ENCODE data around the gene SCYGR6. TPM values are rescaled to one million over a fixed set of nuclear protein-coding genes. Genes with fewer than 3 reads are reported as not detected.

SCYGR6 gene
- total RNA-seq, 1 donor from 2014 or later, result not detected

DNA sequence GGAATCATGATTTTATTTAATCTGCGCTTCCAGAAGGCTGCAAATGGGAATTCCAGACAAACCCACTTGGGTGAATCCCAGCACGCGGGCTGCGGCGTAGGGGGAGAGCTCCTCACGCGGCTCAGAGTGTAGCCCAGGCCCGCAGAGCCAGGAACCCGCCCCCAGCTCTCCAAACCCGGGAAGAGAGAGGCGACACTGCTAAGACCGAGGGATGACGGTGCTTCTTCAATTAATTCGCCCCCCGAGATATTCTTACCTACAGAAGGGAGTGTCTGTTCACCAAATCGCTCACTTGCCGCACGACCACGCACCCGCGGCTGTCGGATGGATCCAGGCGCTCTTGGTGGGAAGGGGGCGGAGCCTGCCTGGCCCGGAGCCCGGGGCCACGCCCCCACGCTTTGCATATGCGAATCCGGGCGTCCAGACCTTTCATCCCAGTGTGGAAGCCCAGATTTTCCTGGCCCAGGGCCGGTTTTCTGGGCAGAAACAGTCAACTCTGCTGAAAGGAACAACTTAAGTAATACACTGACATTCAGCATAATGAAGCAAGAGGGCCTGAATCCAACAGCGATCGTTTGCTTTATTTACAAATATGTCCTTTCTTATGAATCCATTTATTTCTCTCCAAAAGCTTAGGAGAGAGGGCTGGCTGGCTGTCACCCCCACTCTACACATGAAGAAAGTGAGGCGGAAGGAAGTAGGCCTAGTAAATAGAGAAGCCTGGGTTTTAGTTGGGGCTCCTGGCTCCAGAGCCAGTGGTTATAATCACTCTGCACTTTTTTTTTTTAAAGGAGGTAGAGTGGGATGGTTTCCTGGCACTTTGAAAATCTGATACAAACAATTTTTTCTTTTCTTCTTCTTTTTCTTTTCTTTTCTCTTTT, 6.6 kb downstream of the SCYGR6 start, which contains the start of gene SLC19A3:
TSS of gene SLC19A3 (minus strand) at position 342 of the 881 bp plus-strand sequence. CDS start 15,710 bp downstream, outside the sequence.
- peak within 1 kb of the TSS; percentile 25 for H3K4me3 ChIP-seq (ENCODE audit: low read depth, low read length)
- TF ChIP-seq, protein P1, sequence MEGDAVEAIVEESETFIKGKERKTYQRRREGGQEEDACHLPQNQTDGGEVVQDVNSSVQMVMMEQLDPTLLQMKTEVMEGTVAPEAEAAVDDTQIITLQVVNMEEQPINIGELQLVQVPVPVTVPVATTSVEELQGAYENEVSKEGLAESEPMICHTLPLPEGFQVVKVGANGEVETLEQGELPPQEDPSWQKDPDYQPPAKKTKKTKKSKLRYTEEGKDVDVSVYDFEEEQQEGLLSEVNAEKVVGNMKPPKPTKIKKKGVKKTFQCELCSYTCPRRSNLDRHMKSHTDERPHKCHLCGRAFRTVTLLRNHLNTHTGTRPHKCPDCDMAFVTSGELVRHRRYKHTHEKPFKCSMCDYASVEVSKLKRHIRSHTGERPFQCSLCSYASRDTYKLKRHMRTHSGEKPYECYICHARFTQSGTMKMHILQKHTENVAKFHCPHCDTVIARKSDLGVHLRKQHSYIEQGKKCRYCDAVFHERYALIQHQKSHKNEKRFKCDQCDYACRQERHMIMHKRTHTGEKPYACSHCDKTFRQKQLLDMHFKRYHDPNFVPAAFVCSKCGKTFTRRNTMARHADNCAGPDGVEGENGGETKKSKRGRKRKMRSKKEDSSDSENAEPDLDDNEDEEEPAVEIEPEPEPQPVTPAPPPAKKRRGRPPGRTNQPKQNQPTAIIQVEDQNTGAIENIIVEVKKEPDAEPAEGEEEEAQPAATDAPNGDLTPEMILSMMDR (IDR thresholded peaks at IDR 0.05; ENCODE audit: insufficient read depth, low read length, severe bottlenecking), result no peak
- DNase-seq (ENCODE audit: low read depth) (peak; percentile 69), FAIRE-seq (no peak)
- no peaks in the 10 kb centered on the region for H3K36me3 ChIP-seq (ENCODE audit: control insufficient read depth, insufficient read depth, low read length)
- H3K27me3 ChIP-seq (ENCODE audit: control insufficient read depth, insufficient read depth, low read length), result no peaks in the 10 kb centered on the region

DNA sequence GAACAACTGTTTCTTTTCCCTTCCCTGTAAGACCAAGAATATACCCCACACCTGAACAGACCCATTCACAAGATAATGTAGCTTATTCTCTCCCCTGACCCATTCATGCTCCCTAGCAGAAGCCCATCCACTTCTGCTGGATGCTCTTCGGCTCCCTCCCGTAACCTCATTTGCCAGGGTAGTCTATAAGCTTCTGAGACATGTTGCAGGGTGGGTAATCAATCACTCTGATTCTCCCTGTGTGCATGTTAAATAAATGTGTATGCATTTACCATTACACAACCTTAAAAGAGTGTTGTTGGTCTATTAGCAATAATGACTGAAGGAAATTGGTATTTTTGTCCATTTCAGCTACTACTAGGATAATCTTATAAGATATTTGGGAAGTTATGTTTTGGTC, 8.1 kb downstream of the SCYGR6 start:
- DNase-seq (ENCODE audit: low read depth), result no peak
- no peaks in the 10 kb centered on the region for H3K27me3 ChIP-seq (ENCODE audit: control insufficient read depth, insufficient read depth, low read length)
- FAIRE-seq, result no peak
- no peak overlapping the region for H3K4me3 ChIP-seq (ENCODE audit: low read depth, low read length)
- TF ChIP-seq, protein P1 (IDR thresholded peaks at IDR 0.05; ENCODE audit: insufficient read depth, low read length, severe bottlenecking), result no peak
- H3K36me3 ChIP-seq (ENCODE audit: control insufficient read depth, insufficient read depth, low read length), result no peaks in the 10 kb centered on the region

DNA sequence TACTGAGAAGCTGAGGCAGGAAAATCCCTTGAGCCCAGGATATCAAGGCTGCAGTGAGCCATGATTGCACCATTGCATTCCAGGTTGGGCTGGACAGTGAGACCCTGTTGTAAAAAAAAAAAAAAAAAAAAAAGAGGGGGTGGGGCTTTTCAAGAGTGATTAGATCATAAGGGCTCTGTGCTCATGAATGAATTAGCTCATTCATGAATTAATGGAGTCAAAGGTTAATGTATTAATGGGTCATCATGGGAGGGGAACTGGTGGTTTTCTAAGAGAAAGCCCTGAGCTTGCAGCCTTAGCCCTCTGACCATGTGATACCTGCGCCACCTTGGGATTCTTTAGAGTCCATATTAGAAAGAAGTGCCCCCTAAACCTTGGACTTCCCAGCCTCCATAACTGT, 11.3 kb downstream of the SCYGR6 start:
- H3K27me3 ChIP-seq (ENCODE audit: control insufficient read depth, insufficient read depth, low read length), result no peaks in the 10 kb centered on the region
- FAIRE-seq (no peak), DNase-seq (ENCODE audit: low read depth) (no peak)
- H3K36me3 ChIP-seq (ENCODE audit: control insufficient read depth, insufficient read depth, low read length), result no peaks in the 10 kb centered on the region
- TF ChIP-seq, protein P1 (IDR thresholded peaks at IDR 0.05; ENCODE audit: insufficient read depth, low read length, severe bottlenecking), result no peak
- H3K4me3 ChIP-seq (ENCODE audit: low read depth, low read length), result no peak overlapping the region

GRCh38 chr2:227710986-227711385, 13.6 kb downstream of the SCYGR6 start:
- Histone ChIP-seq H3K27me3 (ENCODE audit: control insufficient read depth, insufficient read depth, low read length) (no peaks in the 10 kb centered on the region), H3K4me3 (ENCODE audit: low read depth, low read length) (no peak overlapping the region), H3K36me3 (ENCODE audit: control insufficient read depth, insufficient read depth, low read length) (no peaks in the 10 kb centered on the region)
- no peak for FAIRE-seq
- TF ChIP-seq, protein P1 (IDR thresholded peaks at IDR 0.05; ENCODE audit: insufficient read depth, low read length, severe bottlenecking), result no peak
- DNase-seq (ENCODE audit: low read depth), result no peak

GRCh38 chr2:227707390-227707789, 17.2 kb downstream of the SCYGR6 start:
- no peaks in the 10 kb centered on the region for H3K27me3 ChIP-seq (ENCODE audit: control insufficient read depth, insufficient read depth, low read length)
- no peak overlapping the region for H3K4me3 ChIP-seq (ENCODE audit: low read depth, low read length)
- DNase-seq (ENCODE audit: low read depth), result no peak
- TF ChIP-seq, protein P1 (IDR thresholded peaks at IDR 0.05; ENCODE audit: insufficient read depth, low read length, severe bottlenecking), result no peak
- no peaks in the 10 kb centered on the region for H3K36me3 ChIP-seq (ENCODE audit: control insufficient read depth, insufficient read depth, low read length)
- FAIRE-seq, result no peak
